ENCODE results near the gene VTI1A. TPM values are rescaled to one million over a fixed set of nuclear protein-coding genes. Genes with fewer than 3 reads are reported as not detected.

Gene VTI1A
- polyA plus RNA-seq, 2 of the 4 experiments (the other 2 are of a cell fraction) = 17.0 to 25.3 TPM

DNA sequence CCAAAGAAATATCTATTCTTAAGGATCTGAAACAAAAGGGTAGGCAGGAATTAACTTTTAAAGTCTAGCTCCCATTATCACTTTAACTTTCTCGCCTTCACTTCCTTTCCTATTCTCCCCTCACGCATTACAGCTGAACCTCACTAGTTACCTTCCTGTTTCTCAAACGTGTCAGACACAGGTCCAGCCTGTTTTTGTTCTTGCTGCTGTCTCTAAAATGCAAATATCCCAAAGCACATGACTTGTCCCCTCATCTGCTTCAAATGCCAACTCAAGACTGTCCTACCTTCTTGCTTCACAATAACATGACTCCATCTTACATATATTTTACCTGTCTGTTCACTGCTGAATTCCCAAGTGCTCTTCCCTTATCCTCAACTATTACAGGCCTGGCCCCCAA is 17.9 kb upstream of the VTI1A start:
- POLR2A ChIA-PET = interaction anchor here (1.0 kb wide), 1 partner anchor 18 kb away, joined by 3 read pairs; the partner anchor contains the start of genes VTI1A and ZDHHC6
- Histone ChIP-seq H3K27ac (no peak overlapping the region), H3K4me3 (no peak overlapping the region), H3K4me1 (no peaks in the 10 kb centered on the region), H3K4me2 (no peak overlapping the region), H3K9me3 (no peaks in the 10 kb centered on the region)
- no peak for TF ChIP-seq PHF8 (IDR thresholded peaks at IDR 0.05; ENCODE audit: borderline replicate concordance, low read depth)
- no peak for TF ChIP-seq HDAC2 (IDR thresholded peaks at IDR 0.05)
- TF ChIP-seq TFCP2L1 (CRISPR knock-in tag; IDR thresholded peaks at IDR 0.05) = no peak
- TF ChIP-seq HOXA7 (CRISPR knock-in tag; IDR thresholded peaks at IDR 0.05) = no peak
- no peak for TF ChIP-seq HES2 (IDR thresholded peaks at IDR 0.05)
- DNase-seq (ENCODE audit: low read depth in 1 of 2, low spot score in 1 of 2) (no peak), FAIRE-seq (no peak), ATAC-seq (no peak)
- CTCF ChIA-PET = interaction anchor here (1.0 to 1.6 kb wide), 2 partner anchors 115 to 673 kb away, joined by 3 read pairs; no protein-coding TSS in a partner anchor
- 89% methylated on average over 3 of the region's 3 CpGs for WGBS (ENCODE audit: missing lambda C conversion rate)

GRCh38 chr10:112429654-112430230 is 17.3 kb upstream of the VTI1A start:
- no peaks in the 10 kb centered on the region for H3K9me3 ChIP-seq
- ChIA-PET CTCF (interaction anchor here (1.0 to 1.6 kb wide), 2 partner anchors 116 to 674 kb away, joined by 3 read pairs; no protein-coding TSS in a partner anchor), POLR2A (no interaction called here)
- TF ChIP-seq HDAC2 (IDR thresholded peaks at IDR 0.05) (no peak), CHD2 (IDR thresholded peaks at IDR 0.05; ENCODE audit: low read length, partially characterized antibody) (no peak), ZSCAN20 (CRISPR knock-in tag; IDR thresholded peaks at IDR 0.05) (no peak), FOSL2 (IDR thresholded peaks at IDR 0.05) (no peak), FOSL2 (CRISPR knock-in tag; IDR thresholded peaks at IDR 0.05) (no peak), HOXB5 (CRISPR knock-in tag; IDR thresholded peaks at IDR 0.05) (no peak), ZC3H11A (IDR thresholded peaks at IDR 0.05) (no peak), EHMT2 (IDR thresholded peaks at IDR 0.05; ENCODE audit: low read depth) (no peak), POLR2A (IDR thresholded peaks at IDR 0.05; ENCODE audit: low read length) (no peak), CBX2 (IDR thresholded peaks at IDR 0.05; ENCODE audit: borderline replicate concordance, low read depth) (no peak), TP53 (CRISPR knock-in tag; IDR thresholded peaks at IDR 0.05) (no peak), EP300 (IDR thresholded peaks at IDR 0.05) (no peak), KDM5A (IDR thresholded peaks at IDR 0.05) (no peak), KDM1A (IDR thresholded peaks at IDR 0.05; ENCODE audit: low read depth) (no peak), BHLHE40 (IDR thresholded peaks at IDR 0.05; ENCODE audit: low read depth, low read length) (no peak), ELK1 (IDR thresholded peaks at IDR 0.05; ENCODE audit: low read depth, low read length) (no peak), USF2 (IDR thresholded peaks at IDR 0.05) (no peak)
- FAIRE-seq = no peak
- no peaks in the 10 kb centered on the region for H3K4me1 ChIP-seq
- ATAC-seq = no peak
- no peak overlapping the region for H3K4me2 ChIP-seq
- 90% methylated on average over 15 of the region's 15 CpGs for WGBS (ENCODE audit: missing lambda C conversion rate)
- H3K27ac ChIP-seq = no peak overlapping the region
- no peak overlapping the region for H3K4me3 ChIP-seq
- DNase-seq (ENCODE audit: low read depth in 1 of 2, low spot score in 1 of 2) = no peak

DNA sequence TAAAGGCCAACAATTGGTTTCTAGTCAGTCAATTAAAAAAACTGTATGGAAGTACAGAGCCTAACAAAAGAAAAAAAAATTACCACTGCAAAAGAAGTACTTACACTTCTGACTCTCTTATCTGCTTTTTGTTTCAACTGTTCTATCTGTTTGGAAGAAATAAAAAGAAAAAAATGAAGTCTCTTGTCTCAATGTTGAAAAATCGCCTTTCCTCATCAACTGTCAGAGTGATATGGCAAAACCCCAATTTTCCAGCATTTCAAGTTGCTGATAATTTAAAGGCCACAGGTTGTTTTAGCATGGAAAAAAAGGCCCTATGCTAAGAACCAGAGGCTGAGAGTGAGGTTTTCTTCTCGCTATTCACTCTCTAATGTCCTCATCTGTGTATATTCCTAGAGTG is 13.9 kb upstream of the VTI1A start:
- CTCF ChIA-PET = interaction anchor here (0.5 to 1.0 kb wide), 3 partner anchors 15 to 293 kb away, joined by 3 read pairs; no protein-coding TSS in a partner anchor
- FAIRE-seq (no peak), DNase-seq (ENCODE audit: low read depth in 1 of 2, low spot score in 1 of 2) (no peak), ATAC-seq (no peak)
- Histone ChIP-seq H3K4me3 (no peak overlapping the region), H3K27ac (no peak overlapping the region), H3K9me3 (no peaks in the 10 kb centered on the region), H3K4me1 (no peaks in the 10 kb centered on the region), H3K4me2 (no peak overlapping the region)
- TF ChIP-seq MYC (IDR thresholded peaks at IDR 0.05; ENCODE audit: borderline replicate concordance, low read length) (no peak), HES2 (IDR thresholded peaks at IDR 0.05) (no peak), RNF2 (IDR thresholded peaks at IDR 0.05; ENCODE audit: borderline replicate concordance, low read depth) (no peak), SREBF2 (IDR thresholded peaks at IDR 0.05) (no peak), EHF (CRISPR knock-in tag; IDR thresholded peaks at IDR 0.05) (no peak), FOSB (CRISPR knock-in tag; IDR thresholded peaks at IDR 0.05) (no peak), RCOR1 (IDR thresholded peaks at IDR 0.05; ENCODE audit: low read depth, low read length) (no peak), CEBPB (IDR thresholded peaks at IDR 0.05) (no peak), SMC3 (IDR thresholded peaks at IDR 0.05) (no peak), RARB (CRISPR knock-in tag; IDR thresholded peaks at IDR 0.05) (no peak)
- TF ChIP-seq, protein P1, sequence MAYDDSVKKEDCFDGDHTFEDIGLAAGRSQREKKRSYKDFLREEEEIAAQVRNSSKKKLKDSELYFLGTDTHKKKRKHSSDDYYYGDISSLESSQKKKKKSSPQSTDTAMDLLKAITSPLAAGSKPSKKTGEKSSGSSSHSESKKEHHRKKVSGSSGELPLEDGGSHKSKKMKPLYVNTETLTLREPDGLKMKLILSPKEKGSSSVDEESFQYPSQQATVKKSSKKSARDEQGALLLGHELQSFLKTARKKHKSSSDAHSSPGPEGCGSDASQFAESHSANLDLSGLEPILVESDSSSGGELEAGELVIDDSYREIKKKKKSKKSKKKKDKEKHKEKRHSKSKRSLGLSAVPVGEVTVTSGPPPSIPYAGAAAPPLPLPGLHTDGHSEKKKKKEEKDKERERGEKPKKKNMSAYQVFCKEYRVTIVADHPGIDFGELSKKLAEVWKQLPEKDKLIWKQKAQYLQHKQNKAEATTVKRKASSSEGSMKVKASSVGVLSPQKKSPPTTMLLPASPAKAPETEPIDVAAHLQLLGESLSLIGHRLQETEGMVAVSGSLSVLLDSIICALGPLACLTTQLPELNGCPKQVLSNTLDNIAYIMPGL (CRISPR knock-in tag; IDR thresholded peaks at IDR 0.05; ENCODE audit: borderline replicate concordance) = no peak
- POLR2A ChIA-PET = no interaction called here
- WGBS (ENCODE audit: missing lambda C conversion rate) = 92% methylated on average over 2 of the region's 2 CpGs

All from A549 (cell line).